ENCODE data around the gene CRMP1. TPM values are rescaled to one million over a fixed set of nuclear protein-coding genes. Genes with fewer than 3 reads are reported as not detected.

Gene CRMP1
- total and polyA plus RNA-seq, 9 of the 15 experiments (the other 6 are each of a cell fraction or from before 2014, with no cell fraction given) = 0.03 to 0.04 TPM; not detected in 7

- ATAC-seq (no peak), DNase-seq (ENCODE audit: extremely low read depth in 1 of 4, low spot score in 3 of 4) (no peak), FAIRE-seq (no peak)
- ChIA-PET CTCF (ENCODE audit: low intra/inter-chr PET ratio) (no interaction called here), POLR2A (interaction anchor here (1.6 kb wide), 1 partner anchor 16 kb away, joined by 4 read pairs; no protein-coding TSS in a partner anchor)
- Histone ChIP-seq H3K9me3 (replicated peaks; ENCODE audit: control insufficient read depth, insufficient read depth, low read depth, low read length) (no peaks in the 10 kb centered on the region), H3K4me2 (ENCODE audit: insufficient read depth, low read length) (no peak overlapping the region), H3K79me2 (ENCODE audit: control insufficient read depth, insufficient read depth, low read length) (no peaks in the 10 kb centered on the region), H2AFZ (ENCODE audit: low read depth, low read length) (no peak overlapping the region), H3K36me3 (ENCODE audit: control insufficient read depth, insufficient read depth, low read length) (no peaks in the 10 kb centered on the region), H3K9me1 (ENCODE audit: control insufficient read depth, insufficient read depth, low read length) (no peaks in the 10 kb centered on the region), H3K9ac (ENCODE audit: insufficient read depth in 1 of 2, low read depth in 2 of 2, low read length in 2 of 2) (no peak overlapping the region), H3K4me1 (replicated peaks in 1 of 2; ENCODE audit: control insufficient read depth in 2 of 2, insufficient read depth in 2 of 2, low read length in 2 of 2) (no peaks in the 10 kb centered on the region), H3K27me3 (ENCODE audit: control insufficient read depth in 2 of 2, insufficient read depth in 2 of 2, low read length in 2 of 2) (peaks cover 0 to 16% of the 10 kb centered on the region in 2 experiments; a peak in 2 of 5 replicates), H3K4me3 (no peak overlapping the region), H3K27ac (ENCODE audit: extremely low read depth, low read depth, low read length) (no peak overlapping the region), H4K20me1 (replicated peaks; ENCODE audit: control insufficient read depth, insufficient read depth, low read length) (no peaks in the 10 kb centered on the region)
- in situ Hi-C loops (cut with MboI) = no loop called here
- TF ChIP-seq ZNF140 (CRISPR knock-in tag; IDR thresholded peaks at IDR 0.05) (no peak), ZNF77 (CRISPR knock-in tag; IDR thresholded peaks at IDR 0.05) (no peak), E2F5 (CRISPR knock-in tag; IDR thresholded peaks at IDR 0.05) (no peak), RBM14 (IDR thresholded peaks at IDR 0.05; ENCODE audit: borderline replicate concordance, insufficient read depth, low read depth, low read length) (no peak), CREB3 (tag; conservative IDR thresholded peaks at IDR 0.05; ENCODE audit: low read depth) (no peak), GABPA (tag; conservative IDR thresholded peaks at IDR 0.05; ENCODE audit: low read depth) (no peak), HMGN3 (IDR thresholded peaks at IDR 0.05; ENCODE audit: borderline replicate concordance, extremely low read depth, insufficient read length, low read depth, low read length) (no peak), CHCHD3 (CRISPR knock-in tag; IDR thresholded peaks at IDR 0.05) (no peak), IRF9 (tag; IDR thresholded peaks at IDR 0.05) (no peak), MAX (CRISPR knock-in tag; IDR thresholded peaks at IDR 0.05) (no peak), HEY1 (CRISPR knock-in tag; IDR thresholded peaks at IDR 0.05; ENCODE audit: borderline replicate concordance) (no peak), CSDE1 (IDR thresholded peaks at IDR 0.05) (no peak)
- intact Hi-C loops (cut with micrococcal nuclease) = no loop called here
- no TSS peak for BruUV-seq (replicated peaks)
- WGBS (ENCODE audit: insufficient coverage, low coverage, missing lambda C conversion rate) = 0% methylated on average over 10 of the region's 12 CpGs
Observed at GRCh38 chr4:5924461-5925125, 31.7 kb upstream of the CRMP1 start.
